HG03060 (cell line): ENCODE measurements around the gene PPTC7.
"Not testable (repeated sequence)": the region's sequence is repeated elsewhere in the genome, so short reads cannot be mapped to it uniquely, and the experiment has no call there.

Experiments used
- ATAC-seq: cut with Tn5 transposase; IDR thresholded peaks from one replicate; pipeline ENCODE4 v1.9.1; 2021; ENCODE audit warnings: low read depth, moderate number of reproducible peaks; ENCODE audit not compliant: unreplicated experiment

Gene PPTC7

DNA sequence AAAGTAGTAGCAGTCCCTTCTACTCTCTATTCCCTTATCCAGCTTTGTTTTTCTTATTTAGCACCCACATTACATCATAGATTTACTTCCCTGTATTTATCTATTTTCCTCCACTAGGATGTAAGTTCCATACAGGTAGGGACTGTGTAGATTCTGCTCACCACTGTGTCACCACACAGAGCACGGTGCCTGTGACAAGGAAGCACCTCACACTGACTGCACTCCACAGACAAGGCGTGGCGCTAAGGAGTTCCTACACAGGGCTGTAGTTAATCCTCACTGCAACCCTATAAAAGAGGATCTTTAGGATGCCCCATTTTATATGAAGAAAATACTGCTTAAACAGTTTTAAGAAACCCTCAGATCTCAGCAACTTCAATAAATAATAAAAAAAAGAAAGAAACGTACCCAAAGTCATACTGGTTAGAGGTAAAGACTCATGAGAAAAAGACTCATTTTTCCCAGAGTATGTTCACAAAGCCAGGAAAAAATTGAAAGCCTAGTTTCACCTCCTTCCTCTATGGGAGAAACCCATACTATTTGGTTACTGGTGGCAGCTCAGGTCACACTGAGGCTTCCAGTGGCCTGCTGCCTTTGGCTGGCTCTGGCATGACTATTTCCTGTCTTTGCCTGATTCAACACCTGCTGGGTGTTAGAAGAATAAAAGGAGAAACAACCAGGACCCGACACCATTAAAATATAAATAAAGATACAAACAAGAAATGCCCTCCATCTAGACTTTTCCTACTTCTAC is 44.1 kb downstream of the PPTC7 start:
- ATAC-seq, result no peak

DNA sequence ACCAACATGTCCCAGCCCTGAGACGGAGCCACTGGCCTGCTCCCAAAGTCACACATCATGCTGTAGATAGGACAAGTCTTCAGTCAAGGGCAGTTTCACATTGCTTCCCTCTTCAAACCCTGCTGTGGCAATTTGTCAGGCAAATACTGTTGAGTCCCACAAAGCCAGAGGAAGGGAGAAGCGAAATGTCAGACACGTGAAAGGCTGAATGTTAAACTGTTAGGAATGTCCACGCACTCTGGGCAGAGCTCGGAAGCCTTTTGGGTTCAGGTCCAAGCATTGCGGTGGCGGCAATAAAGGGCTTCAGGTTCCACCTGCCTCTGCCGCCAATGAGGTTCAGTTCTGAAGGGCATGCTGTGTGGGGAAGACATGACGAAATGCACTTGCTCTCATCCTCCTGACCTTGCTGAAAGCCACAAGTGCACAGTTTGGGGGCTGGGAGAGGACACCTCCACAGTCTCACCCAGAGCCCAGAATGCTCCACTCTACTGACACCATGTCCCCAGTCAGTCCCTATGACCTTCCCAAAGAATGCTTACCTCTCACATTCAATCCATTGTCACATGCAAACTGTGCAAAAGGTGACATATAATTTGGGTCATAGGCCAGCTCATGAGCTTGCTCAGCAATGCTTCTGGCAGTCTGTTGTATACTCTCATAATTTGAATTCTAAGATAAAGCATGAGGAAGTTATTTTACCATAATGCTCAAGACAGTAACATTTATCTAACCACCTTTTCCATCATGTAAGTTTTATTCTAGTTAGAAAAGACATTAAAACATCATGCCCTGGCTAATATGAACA is 45.3 kb downstream of the PPTC7 start:
- no peak for ATAC-seq

DNA sequence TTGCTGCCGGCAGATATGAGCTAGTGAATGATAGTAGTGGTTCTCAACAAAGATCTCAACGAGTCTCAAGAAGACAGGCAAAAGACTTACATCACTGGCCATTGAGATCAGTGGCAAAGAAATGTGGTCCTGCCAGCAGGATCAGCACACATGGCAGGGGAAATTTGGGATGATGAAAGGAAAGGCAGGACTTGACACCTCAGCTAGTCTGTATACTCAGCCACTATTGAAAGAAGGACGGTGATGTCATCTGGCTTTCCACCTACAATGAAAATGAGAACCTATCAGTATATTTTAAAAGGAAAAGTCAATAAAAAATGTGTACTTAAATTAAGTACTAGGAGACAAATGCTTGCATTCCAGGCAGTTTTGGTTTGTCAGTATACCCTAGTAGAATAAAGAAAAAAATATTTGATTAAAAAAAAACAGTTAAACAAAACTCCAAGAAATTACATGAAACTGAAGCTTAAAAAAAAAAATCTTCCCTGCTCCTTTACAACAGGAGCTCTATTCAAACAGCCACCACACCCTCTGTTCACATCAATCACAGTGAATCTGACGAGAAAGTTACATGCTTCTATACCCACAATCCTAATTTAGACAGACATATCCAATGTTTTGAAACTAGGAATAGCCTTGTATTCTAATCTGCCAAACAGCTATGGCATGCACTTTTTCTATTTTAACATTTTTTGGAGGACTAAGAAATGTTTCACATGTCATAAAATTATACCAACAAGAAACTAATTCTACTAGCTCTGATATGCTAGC is 46.1 kb downstream of the PPTC7 start:
- ATAC-seq, result no peak

DNA sequence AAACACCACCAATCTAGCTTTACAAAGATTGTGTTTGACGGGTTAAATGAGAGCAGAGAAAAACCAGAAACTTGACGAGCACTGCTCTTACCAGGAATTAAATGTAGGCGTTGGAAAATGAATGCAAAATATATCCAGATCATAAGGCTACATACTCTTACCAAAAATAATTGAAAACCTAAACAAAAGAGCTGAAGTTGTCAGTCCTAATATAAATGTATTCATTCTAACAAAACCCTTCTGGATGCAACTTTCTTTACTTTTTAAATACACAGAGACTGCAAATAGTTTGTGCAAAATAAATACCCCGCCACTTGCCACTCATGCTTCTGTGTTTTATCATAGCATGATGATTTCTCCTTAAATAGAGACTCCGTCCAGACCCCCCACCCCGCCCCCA is 48.3 kb downstream of the PPTC7 start:
- no peak for ATAC-seq

DNA sequence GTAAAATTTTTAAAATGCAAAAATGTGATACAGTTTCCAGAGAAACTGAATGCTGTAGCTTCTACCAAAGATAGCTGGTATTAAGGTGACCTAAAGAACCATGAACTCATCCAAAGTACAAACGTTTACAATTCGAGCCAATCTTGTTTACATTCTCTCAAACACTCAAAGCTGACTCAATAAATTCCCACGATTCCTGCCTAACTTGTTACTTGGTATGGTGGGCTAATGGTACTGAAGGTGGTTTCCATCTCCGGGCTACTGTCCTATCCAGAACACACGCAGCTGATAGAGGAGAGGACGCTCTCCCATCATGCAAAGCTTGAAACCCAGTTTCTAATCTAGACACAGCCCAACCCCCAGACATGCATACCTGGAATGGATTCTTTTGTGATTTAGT is 49.5 kb downstream of the PPTC7 start:
- no peak for ATAC-seq

DNA sequence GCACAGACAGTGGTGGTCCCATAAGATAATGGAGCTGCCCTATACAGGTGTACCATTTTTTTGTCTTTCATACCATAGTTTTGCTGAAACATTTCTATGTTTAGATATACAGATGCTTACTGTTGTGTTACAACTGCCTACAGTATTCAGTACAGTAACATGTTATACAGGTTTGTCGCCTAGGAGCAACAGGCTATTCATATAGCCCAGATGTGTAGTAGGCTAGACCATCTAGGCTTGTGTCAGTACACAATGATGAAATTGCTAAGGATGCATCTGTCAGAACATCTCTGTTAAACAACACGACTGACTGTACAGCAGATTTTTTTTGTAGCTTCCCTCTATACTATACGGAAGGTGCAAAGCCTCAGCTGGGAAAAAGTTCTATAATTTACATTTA is 50.5 kb downstream of the PPTC7 start:
- ATAC-seq, result no peak

DNA sequence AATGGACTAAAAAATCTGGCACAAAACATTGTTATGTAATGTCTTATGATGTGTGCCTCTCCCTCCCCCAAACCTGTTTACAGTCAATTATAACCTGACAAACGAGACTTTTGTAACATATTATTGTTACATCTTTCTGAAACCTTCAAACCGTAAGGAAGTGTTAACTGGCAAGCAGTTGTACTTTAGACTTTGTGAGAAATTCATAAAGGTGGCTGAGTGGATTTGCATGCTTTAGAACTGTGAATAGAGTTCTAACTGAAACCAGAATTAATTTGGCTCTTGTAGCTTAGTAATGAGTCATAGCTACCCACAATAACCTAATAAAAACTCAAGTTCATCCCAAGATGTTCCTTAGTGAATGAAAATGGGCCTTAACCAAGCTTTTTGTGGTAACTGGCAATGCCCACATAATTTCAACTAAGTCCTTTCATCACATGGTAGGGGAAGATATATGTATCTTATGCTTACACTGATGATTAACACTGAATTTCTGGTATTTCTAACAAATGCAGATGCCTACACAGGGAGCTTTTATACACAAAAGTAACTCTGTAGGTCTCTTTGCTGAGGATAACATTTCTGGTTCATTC is 51.3 kb downstream of the PPTC7 start:
- peak; percentile 86 for ATAC-seq

DNA sequence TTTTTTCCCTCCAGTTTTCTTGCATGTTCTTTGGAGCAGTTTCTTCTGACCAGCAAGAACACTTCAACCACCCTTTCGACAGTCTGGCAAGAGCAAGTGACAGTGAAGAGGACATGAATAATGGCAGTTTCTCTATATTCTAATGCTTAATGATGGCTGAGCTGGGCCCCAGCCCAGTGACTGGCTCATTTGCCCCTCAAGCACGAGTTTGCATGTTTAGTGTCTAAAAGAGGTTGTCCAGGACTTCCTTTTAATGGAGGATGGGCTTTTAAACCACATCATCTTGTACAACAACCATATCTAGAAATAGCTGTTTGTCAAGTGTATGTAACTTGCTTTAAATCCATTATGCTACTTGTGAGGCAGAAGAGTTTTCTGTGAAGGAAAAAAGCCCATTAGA is 52.6 kb downstream of the PPTC7 start:
- ATAC-seq, result no peak

DNA sequence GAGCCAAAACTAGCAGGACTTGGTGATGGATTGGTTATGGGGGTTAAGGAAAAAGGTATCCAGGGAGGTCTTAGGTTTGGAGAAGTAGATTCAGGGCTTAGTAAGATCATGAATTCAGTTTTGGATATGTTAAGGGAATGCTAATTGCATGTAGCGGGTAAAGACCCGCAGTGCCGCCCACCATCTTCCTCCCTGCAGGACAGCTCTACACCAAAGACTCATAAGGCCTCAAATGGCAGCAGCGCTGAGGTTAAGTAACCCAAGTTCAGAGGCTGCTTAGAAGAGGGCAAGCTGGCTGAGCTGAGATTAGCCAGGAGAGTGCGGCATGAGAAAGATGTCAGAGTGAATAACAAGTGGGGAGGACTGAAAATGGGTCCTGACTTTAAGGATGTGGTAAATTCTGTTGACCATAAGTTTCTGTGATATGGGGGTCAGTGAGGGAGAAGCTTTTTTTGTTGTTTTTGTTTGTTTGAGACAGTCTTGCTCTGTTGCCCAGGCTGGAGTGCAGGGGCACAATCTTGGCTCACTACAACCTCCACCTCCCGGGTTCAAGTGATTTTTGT is 54.8 kb downstream of the PPTC7 start:
- ATAC-seq, result no peak

DNA sequence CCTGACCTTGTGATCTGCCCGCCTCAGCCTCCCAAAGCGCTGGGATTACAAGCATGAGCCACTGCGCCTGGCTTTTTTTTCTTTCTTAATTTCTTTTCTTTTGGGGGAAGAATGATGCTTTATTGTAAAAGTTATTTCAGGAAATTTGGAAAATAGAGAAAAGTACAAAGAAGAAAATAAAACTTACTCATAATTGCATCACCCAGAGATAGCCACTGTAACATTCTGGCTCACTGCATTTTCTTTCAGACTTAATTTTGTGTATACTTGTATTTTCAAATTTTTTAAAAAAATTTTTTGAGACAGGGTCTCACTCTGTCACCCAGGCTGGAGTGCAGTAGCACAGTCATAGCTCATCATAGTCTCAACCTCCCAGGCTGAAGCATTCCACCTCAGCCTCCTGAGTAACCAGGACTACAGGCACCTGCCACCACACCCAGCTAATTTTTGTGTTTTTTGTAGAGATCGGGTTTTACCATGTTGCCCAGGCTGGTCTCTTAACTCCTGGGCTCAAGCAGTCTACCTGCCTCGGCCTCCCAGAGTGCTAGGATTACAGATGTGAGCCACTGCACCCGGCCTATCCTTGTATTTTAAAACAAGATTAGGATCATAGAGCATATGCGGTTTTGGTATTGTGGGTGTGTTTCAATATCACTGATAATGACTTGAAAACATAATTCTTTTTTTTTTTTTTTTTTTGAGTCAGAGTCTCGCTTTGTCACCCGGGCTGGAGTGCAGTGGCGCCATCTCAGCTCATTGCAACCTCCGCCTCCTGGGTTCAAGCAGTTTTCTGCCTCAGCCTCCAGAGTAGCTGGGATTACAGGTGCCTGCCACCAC is 62.0 kb downstream of the PPTC7 start:
- ATAC-seq, result not testable (repeated sequence)

DNA sequence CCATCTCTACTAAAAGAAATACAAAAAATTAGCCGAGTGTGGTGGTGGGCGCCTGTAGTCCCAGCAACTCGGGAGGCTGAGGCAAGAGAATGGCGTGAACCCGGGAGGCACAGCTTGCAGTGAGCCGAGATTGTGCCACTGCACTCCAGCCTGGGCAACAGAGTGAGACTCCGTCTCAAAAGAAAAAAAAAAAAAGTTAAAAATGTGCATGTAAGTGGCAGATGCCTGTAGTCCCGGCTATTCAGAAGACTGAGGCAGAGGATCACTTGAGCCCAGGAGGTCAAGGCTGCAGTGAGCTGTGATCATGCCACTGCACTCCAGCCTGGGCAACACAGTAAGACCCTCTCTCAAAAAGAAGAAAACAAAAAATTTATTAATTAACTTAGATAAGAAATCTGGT is 65.1 kb downstream of the PPTC7 start:
- ATAC-seq, result not testable (repeated sequence)

DNA sequence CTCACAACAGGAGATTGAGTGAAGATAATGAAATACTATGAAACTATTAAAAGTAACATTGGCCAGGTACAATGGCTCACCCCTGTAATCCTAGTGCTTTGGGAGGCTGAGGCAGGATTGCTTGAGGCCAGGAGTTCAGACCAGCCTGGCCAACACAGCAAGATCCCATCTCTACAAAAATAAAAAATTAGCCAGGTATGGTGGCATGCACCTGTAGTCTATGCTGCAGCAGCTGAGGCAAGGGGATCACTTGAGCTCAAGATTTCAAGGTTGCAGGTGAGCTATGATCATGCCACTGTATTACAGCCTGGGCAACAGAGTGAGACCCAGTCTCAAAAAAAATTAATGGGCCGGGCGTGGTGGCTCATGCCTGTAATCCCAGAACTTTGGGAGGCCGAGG is 66.1 kb downstream of the PPTC7 start:
- no peak for ATAC-seq

DNA sequence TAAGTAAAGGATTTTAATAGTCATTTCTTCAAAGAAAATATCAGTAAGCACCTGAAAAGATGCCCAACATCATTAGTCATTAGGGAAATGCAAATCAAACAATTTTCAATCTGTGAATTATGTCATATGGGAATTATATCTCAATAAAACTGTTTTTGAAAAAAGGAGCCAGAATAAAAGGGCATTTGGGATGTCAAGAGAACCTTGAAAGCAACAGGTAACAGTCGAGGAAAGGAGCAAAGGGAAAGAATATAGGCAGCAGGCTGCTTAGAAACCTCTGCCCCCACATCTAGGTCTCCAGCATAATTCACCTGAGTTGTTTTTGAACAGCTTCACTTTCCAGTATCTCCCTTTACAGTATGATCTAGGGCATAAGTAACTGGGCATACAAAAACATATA is 68.8 kb downstream of the PPTC7 start:
- no peak for ATAC-seq

DNA sequence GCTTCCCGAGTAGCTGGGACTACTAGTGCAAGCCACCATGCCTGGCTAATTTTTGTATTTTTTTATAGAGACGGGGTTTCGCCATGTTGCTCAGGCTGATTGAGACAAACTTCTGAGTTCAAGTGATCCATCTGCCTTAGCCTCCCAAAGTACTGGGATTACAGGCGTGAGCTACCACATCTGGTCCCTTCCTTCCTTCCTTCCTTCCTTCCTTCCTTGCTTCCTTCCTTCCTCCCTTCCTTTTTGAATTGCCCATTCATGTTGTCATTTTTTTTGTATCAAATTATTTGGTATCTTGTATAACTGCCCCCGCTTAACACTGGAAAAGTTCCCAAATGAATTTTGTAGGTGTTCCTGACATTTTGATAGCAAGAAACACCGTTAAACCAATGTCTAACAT is 69.3 kb downstream of the PPTC7 start:
- no peak for ATAC-seq

DNA sequence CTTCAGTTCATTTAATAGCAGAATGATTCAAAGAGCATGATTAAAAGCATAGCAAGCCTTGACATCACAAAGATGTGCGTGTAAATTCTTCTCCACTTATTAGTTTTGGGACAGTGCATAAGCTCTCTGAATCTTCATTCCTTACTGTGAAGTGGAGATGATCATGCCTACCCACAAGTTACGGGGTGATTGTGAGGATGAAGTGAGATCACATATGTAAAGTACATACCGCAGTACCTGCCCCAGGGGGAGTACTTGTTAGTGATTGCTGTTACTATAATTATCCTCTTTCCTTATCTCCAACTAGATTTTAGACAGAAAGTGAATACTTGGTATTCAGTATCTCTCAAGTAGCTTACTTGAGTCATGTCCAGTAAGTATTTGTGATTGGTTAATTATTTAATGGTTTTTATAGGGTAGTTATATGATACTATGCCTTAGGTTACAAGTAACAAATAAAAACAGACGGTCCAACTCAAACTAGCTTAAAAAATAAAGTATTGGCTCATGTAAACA is 75.0 kb downstream of the PPTC7 start:
- no peak for ATAC-seq

DNA sequence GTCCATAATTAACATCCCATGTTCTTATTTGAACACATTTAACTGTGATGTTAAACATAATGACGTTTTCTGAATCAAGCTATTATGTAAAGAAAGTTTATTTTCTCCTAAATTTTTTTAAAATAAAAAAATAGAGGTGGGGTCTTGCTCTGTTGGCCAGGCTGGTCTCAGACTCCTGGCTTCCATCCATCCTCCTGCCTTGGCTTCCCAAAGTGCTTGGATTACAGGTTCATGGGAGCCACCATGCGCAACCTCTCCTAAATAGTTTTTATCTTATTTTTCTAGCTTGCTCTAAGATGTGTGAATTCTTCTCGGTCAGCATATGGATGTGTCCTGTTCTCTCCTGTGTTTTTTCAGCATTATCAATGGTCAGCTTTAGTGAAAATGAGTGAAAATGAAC is 77.8 kb downstream of the PPTC7 start:
- ATAC-seq, result no peak

DNA sequence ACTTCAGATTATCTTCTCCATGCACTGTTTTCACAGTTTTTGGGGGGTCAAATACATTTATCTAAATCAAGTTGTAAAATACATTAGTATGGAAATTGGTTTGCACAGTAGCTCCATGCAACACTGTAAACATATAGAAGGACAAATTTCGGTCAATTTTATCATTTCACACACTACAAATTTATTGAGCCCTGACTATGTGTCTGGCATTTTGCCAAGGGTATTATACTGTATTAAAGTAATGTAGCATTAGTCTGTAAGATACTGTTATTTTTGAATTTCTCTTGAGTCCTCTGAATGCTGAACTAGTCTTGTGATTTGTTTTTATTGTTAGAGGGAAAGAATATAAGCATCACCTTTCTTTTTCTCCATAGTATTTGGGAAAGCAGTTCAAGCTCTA is 79.7 kb downstream of the PPTC7 start:
- ATAC-seq, result no peak

DNA sequence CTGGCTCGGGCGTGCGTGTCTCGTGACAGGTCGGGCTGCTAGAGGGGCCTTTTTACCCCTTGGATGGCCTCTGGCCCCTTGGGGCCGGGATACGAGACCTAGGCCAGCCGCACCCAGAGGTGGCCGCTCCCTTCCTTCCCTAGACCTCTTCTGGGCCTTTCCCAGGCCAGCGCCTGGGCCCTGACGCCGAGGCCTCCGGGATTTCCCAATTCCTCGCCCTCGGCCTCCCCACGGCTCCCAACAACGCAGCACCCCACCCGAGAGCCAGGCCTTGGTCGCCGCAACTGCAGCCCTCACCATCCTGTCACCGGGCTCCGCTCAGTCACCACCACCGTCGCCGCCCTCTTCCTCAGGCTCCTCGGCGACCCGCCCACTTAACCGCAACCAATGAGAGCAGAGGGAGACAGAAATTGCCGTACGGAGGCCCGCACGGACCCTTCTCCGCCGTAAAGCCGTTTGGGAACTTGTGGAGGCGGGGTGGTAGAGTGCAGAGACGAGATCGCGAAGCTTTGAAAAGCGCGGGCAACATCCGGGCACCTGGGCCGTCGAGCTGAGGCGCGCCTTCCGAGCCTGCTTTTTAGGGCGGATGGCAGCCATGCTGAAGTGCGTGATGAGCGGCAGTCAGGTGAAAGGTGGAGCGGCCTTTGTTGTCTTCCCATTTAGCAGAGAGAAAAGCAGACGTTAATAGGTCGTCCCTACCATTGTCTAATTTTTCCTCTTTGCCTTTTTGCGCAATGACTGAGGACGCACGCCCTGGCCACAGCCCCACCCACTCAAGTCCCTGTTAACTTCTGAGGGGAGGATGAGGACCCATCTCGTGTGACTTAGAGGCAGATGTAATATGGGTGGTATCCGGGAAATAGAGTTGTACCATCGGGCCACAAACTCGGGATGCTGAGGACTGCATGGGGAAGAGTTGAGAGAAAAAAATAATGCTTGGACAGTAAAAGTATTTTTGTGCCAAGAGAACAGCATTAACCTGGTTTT is 81.1 kb downstream of the PPTC7 start, which contains the start of the genes RAD9B and VPS29:
TSS of gene RAD9B (plus strand) at position 580 of the 987 bp plus-strand sequence. CDS start at position 587, 7 bp downstream.
TSS of gene VPS29 (minus strand) at position 360 of the 987 bp plus-strand sequence. CDS start at position 300, 60 bp downstream.
- peak; percentile 80 for ATAC-seq
